Measurements from ENCODE around the gene FAU.

The FAU gene

DNA sequence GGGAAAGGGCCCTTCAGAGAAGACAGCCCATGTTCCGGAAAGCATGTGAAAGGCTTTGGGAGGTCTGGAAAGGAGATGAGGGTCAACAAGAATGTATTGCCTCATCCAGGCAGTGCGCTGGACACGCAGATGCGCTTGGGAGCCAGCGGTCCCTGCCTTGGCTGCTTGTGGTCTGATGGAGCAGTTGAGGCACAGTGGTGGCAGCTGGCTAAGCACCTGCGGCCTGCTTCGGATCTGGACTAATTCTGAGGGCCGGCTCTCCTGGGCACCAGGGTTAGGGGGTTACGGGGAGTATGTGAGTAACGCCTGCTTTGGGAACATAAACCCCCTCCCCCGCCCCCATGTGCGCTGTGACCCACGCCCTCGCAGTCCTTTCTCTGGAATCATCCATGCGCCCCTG lies 14.9 kb downstream of the FAU start:
- DNase-seq, result no peak

DNA sequence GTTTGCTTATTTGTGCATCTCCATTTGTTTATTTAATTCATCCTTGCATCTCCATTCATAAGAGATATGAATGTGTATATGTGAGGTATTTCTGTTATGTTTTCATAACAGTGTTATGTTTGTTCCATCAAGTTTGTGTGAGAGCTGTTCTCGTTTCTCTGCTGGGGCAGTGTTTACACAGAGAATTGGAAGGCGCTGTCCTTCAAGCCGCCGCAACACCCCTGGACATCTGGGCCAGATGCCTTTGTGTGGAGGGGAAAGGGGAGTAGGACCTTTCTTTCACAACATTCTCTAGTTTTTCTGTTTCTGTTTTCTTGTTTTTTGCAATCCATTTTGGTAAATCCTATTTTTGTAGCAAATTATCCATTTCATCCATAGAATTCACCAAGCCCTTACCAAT lies 17.3 kb downstream of the FAU start:
- DNase-seq, result no peak

DNA sequence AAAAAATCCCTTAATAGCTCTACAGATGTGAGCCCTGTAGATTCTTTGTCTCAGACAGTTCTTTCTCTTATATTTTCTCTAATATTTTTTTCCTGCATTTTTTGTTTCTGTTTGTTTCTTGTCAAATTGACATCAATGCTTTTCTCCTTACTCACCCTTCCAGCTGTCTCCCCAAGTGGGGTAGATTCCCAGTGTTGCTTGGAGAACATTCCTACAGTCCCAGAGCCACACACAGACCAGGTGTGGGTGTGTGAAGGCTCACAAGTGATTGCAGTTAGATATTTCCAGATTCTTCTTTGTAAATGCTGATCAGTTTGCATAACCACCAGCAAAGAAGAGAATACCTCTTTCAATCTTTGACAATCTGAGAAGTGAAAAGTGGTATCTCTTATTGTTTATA lies 18.5 kb downstream of the FAU start:
- DNase-seq, result no peak

DNA sequence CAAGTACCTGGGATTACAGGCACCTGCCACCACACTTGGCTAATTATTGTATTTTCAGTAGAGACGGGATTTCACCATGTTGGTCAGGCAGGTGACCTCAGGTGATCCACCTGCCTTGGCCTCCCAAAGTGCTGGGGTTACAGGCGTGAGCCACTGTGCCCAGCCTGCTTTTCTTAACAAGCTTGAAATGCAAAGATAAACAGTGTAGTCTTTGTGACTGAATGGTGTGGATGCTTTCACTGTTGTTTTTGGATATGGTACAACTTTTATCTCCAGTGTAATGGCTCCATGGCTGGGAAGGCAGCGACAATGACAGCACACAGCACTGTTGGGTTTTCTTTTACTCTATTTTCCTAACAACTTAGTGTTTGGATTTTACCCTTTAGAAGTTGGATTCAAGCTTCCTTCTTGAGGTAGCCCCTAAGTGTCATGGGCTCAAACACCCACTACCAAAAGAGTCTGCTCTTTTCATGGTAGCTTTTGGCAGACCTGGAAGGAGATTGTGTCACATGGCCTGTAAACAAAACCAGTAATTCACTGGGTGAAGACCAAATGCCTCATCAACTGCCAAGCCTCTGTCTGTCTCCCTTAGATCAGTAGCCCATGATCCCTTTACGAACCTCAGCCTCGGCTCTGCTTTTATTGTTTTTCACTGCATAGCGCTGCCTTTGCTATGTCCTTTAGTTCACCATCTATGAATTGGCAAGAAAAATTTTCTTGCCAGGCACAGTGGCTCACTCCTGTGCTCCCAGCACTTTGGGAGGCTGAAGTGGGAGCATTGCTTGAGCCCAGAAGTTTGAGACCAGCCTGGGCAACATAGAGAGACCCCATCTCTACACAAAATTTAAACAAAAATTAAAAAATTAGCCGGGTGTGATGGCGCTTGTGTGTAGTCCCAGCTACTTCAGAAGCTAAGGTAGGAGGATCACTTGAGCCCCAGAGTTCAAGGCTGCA lies 19.5 kb downstream of the FAU start:
- no peak for DNase-seq

DNA sequence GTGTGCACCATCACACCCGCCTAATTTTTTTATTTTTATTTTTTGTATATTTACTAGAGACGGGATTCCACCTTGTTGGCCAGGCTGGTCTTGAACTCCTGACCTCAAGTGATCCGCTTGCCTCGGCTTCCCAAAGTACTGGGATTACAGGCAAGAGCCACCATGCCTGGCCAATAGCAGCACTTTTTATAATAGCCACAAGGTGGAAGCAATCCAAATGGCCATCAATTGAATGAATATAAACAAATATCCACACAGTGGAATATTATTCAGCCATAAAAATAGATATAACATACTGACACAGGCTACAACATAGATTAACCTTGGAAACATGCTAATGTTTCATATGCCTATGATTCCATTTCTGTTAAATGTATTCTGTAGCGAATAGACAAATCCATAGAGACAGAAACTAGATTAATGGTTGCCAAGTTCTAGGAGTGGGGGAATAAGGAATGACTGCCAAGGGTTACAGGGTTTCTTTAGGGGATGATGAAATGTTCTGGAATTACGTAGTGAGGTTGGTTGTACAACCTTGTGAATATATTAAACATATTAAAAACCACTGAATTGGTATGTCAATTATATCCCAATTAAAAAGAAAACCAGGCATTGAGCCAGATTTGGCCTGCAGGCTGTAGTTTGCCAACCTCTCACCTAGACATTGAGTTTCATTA lies 21.1 kb downstream of the FAU start:
- DNase-seq, result no peak

DNA sequence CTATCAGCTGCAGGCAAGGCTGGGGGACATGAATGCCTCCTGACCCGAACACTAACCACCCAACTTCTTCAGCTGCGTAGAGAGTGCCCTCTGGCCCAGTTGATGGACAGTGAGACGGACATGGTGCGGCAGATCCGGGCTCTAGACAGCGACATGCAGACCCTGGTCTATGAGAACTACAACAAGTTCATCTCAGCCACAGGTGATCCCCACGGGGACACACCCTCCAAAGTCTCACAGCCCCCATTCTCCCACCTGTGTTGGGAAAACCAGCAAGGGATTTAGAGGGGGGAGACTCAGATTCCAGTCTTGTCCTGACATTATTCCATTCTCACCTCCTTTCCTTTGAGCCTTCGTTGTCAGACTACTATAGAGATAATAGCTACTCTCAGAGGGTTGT lies 25.0 kb downstream of the FAU start:
- DNase-seq, result no peak

DNA sequence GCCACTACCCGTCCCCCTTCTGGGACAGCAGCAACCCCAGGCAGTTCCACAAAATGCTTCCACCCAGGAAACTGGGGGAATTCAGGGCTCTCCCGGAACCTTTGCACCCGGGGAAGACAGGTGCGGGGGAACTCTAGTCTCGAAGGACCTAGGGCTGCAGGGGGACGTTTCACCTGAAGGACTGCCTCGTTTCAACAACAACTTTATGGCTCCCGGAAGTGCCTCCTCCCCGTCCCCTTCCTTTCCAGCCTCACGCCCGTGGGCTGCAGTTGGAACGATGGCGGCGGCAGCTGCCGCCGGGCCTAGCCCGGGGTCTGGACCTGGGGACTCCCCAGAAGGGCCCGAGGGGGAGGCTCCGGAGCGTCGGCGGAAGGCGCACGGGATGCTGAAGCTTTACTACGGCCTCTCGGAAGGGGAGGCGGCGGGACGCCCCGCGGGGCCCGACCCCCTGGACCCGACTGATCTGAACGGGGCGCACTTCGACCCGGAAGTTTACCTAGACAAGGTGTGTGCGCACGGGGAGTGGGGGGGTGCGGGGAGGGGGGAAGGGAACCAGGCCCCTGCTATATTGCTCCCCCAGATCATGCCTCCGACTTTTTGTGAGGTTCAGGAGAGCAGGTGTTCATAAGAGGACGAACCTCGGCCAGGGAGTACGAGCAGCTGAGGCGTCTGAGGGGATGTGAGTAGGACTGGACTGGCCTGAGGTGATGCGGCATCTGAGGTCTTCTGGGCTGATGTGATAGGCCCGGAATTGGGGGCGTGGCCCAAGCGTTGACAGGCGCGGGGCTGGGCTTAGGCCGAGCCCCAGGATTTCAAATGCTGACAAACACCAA lies 25.7 kb downstream of the FAU start, which contains the start of gene VPS51:
Gene VPS51, plus strand, starts transcription at position 241 of the 833 bp plus-strand sequence. Its CDS starts 37 bp downstream, at position 278.
- DNase-seq, result peak; percentile 83

DNA sequence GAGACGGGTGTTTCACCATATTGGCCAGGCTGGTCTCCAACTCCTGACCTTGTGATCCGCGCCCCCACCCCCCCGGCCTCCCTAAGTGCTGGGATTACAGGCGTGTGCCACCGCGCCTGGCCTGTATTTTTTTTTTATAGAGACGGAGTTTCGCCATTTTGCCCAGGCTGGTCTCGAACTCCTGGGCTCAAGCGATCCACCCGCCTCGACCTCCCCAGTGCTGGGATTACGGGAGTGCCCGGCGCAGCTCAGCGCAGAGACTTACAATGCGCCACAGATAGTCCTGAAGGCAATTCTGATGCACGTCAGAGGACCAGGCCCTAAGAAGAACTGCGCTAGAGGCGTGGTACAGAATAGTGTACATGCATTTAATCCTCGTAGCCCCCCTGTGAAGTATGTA lies 26.5 kb downstream of the FAU start:
- DNase-seq, result no peak

DNA sequence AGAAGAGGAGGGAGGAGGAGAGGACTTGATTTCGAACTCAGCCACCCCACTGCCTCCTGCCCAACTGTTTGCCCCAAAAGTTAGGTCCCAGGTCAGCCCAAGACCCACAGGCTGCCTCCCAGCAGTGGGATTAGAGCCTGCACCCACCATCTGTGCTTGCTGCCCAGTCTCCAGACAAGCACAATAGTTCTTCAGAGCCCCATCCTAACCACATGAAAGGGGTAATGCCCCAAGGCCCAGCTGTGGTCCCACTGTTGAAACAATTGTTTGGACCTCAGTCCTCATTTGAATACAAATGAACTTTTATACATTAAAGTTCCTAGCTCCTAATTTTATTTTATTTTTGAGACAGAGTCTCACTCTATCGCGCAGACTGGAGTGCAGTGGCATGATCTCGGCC lies 31.3 kb downstream of the FAU start:
- DNase-seq, result no peak

DNA sequence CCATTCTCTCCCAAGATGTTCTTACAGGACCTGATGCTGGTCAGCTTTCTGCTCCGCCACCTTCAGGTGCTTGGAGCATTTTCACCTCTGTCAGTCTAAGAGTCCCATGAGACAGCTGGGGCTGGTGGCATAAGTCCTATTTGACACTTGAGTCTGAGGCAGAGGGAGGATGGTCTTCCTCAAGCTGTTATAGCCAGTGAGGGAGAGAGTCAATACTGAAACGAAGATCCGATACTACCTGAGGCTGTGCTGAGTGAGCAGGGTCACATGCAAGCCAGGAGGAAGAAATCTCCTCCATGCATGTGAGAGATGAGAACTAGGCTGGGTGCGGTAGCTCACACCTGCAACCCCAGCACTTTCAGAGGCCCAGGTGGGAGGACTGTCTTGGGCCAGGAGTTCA lies 32.3 kb downstream of the FAU start:
- no peak for DNase-seq

DNA sequence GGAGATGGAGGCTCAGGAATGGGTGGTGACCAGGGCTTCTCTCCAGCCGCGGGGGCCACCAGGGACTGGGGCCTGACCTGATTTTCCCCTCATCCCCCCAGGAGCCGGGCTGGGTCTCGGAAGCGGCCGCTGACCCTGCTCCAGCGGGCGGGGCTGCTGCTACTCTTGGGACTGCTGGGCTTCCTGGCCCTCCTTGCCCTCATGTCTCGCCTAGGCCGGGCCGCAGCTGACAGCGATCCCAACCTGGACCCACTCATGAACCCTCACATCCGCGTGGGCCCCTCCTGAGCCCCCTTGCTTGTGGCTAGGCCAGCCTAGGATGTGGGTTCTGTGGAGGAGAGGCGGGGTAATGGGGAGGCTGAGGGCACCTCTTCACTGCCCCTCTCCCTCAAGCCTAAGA lies 34.1 kb downstream of the FAU start:
- DNase-seq, result no peak

DNA sequence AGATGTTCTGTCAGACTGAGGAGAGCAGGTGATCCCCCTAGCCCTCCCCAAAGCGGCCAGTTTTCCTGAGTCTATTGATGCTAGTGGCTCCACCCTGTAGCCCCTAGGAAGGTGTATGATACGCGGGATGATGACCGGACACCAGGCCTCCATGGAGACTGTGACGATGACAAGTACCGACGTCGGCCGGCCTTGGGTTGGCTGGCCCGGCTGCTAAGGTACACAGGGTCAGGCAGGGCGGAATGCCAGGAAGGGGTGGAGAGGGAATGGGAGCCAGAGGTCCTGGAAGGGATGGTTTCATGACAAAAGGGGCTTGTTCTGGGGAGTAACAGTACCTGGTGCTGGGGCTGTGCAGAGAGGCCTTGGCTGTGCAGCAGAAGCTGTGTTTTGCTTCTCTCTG lies 34.7 kb downstream of the FAU start:
- no peak for DNase-seq

DNA sequence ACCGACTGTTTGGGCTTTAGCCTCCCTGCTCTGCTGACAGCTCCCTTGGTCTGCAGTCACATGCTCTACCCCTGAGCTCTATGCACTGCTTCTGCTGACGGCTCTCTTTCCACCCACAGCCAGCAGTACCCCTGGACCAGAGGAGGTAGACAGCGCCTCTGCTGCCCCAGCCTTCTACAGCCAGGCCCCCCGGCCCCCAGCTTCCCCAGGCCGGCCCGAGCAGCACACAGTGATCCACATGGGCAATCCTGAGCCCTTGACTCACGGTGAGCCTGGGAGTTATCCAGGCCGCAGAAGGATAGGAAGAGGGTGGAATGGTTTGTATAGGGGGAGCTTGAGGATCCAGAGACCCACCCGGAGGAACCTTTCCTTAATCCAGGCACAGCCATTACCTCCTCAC lies 35.1 kb downstream of the FAU start:
- DNase-seq, result no peak

DNA sequence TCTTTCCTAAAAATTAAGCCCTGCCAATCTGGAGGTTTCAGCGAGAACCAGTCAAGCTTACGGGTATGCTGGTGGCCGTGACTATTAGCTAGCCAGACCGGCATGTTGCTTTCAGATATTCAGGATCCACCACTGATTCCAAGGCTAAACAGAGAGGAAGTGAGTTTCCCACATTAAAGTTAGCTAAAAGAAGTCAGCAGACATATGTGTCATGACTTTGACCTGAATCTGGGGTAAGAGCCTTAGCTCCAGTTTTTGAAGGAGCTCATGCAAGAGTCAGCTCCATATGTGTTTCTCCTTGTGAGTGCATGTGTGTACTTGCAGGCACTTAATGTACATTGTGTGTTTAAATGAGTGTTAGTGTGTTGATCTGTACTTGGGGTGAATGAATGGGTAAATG lies 36.5 kb downstream of the FAU start:
- peak; percentile 7 for DNase-seq

DNA sequence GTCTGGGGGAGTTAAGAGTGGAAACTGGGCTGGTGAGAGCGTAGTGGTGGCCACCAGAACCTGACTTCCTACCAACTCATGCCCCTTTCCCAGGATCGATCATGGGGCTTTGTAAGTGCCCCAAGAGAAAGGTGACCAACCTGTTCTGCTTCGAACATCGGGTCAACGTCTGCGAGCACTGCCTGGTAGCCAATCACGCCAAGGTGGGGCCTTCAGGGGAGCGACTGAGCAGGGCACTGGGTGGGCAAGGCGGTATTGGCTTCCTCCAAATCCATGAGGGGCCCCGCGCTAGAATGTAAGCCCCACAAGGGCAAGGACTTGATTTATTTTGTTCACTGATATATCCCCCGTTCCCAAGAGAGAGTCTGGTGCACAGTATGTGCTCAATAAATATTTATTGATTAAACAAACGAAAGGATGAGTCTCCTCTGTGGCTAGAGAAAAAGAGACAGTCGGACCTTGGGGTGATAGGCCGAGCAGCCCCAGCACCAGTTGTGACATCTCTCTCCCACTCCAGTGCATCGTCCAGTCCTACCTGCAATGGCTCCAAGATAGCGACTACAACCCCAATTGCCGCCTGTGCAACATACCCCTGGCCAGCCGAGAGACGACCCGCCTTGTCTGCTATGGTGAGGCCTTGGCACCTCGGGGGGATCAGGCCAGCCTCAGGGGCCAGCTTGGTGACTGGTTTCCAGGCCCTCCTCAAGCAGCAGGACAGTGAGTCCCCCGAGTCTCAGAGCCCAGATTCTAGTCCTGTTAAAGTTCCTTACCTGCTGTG lies 37.1 kb downstream of the FAU start:
- DNase-seq, result no peak

DNA sequence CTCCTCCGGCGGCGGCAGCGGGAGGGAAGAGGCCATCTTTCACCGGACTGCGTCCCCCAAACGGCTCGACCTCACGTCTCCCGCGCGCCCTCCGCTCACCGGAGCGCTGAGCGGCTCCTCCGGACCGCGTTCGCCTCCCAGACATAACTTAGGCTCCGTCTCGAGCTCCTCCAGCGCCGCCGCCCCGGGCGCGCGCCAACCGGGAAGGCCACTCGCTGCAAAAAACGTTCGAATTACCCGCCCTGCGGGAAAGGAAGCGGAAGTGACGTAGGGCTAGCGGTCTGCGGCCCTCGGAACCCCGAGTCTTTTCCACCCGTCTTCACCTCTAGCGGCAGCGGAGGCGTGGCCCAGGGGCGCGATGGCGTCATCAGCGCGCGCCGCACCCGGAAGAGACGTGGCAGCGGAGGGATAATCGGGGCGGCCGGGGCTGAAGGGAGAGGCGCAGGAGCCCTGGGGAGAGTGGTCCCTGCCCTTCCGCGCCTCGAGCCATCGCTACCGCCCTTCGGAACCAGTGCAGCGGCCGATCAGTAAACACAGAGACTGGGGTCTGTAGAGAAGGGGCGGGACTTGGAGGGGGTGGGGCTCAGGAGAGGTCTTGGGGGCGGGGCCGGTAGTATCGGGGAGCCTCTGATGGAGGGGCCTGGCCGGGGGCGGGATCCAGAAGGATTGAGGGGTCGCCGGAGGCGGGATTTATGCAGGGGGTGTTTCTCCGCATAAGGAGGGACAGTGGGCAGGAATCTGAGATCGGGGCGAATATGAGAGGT lies 37.9 kb downstream of the FAU start, which contains the start of the genes CDCA5 and ZFPL1:
Gene CDCA5, minus strand, starts transcription at position 207 of the 764 bp plus-strand sequence. Its CDS starts 62 bp downstream, at position 145.
Gene ZFPL1, plus strand, starts transcription at position 389 of the 764 bp plus-strand sequence. CDS start 477 bp downstream, outside the sequence.
- peak; percentile 92 for DNase-seq

DNA sequence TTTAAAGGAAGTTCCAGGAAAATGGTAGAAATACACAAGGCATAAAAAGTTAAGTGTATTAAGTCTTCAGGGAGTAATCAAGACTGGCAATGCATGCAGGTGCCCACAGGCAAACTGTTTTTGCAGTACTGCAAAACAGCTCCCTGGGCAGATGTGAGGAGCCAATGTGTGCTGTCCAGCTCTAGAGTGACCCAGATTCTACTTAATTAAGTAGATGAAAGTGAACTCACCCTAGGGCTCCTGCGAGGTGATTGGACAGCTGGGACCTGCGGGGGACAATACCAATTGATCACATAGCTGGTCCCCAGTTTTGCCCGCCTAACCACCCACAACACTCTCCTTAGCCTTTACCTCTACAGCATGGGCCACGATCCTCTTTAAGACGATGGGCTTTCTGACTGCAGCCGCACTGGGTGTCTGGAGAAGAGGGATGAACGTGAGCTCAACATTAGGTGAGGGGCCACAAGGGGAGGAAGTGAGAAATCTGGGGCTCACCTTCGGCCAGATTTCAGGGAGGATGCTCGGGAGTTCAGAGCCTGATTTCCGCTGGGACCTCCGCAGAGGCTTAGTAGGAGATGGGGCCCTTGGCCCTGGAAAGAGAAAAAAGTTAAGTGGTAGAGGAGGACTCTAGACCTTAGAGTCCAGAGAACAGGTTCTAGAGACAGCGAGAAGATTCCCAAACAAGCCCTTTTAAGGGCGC lies 38.6 kb downstream of the FAU start:
- no peak for DNase-seq

DNA sequence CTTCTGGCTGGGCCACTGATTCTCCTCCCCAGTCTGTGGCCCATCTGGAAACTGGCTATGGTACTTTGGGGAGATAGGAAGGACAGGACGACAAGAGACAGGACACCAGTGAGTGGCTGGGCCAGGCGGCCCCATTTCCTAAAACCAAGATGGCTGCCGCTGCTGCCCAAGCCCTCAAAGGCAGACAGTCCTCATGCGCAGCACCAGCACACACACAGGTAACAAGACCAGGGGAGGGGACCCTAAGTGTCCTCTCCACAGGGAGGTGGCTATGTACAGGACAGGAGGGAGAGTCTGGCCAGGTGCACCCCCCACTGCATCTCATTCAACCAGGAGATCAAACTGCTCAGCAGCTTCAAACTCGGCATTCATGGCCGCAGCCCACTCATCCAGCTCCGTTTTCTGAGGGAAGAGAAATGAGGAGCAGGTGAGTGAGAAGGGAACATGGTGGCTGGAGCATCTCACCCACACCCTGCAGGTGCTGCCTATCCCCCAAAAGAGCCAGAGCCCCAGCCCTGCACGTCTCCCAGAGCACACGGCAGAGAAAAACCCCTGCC lies 43.1 kb downstream of the FAU start:
- DNase-seq, result no peak

DNA sequence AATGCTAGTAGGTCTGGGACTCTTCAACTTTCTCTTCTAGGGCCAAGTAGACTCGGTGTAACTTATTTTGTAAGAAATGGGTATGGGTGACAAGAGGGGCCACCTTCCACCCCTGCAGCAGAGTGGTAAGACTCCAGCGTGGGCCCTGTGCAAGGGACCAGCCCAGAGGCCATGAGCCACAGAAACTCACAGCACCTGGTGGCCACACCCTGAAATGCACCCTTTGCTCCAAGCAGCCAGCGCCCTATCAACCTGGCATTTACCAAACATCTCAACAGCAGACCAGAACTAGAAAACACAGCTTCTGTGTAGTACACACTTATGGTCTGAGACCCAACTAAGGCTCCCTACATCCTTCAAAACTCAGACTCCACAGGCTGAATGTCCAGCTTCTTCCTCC lies 43.8 kb downstream of the FAU start:
- DNase-seq, result peak; percentile 27

DNA sequence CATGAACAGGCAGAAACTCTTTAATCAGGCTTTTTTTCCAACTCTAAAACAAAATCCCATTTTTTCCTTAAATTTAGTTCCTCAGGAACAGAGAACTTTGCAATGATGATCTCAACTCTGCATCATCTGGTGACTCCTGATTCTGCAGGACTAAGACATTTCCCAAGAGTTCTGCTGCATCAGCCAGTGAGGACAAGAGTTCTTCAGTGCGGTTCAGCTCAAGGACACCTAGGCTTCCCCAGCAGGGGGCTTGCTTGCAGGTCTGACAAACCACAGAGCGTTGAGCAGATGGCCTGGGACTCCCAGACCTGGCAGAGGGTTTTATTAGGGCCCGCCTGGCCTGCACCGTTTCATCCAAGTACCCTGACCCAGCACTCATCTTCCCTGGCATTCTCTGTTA lies 44.5 kb downstream of the FAU start:
- no peak for DNase-seq

DNA sequence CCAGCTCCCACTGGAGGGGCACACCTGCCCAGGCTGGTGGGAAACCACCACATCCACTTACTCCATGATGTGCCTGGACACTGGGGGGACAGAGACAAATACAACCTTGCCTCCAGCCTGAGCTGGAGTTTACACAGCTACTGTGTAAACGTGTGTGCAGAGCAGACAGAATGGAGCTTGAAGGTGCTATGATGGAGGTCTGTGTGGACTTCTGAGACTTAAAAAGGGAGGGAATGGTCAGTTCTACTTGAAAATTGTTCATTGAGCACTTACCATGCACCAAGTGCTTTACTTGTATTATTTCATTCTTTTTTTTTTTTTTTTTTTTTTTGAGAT lies 49.3 kb downstream of the FAU start:
- no peak for DNase-seq

Measured in MV-4-11 (cell line).